HepG2 (cell line): Measurements from ENCODE around the gene ANAPC1. TPM values are rescaled to one million over a fixed set of nuclear protein-coding genes. Genes with fewer than 3 reads are reported as not detected.
A peak's percentile ranks its signal among the peaks of the same experiment; 100 is the strongest.

Experiments used
- ARNT2 ChIP-seq: sonication (generic); formaldehyde crosslinking; IDR thresholded peaks from 2 replicates; pipeline ENCODE4 v1.8.0; 2022; ENCODE audit warnings: mild to moderate bottlenecking, low read depth, missing genetic modification reagents, moderate library complexity
- CREB1 ChIP-seq, 2 experiments: fragments of 450-650 bp in 1 of 2; IDR thresholded peaks; 2 replicates each; pipeline ENCODE4 v1.6.1; 2016 to 2017; ENCODE audit warnings: control low read depth in 1 of 2, mild to moderate bottlenecking in 1 of 2, missing compliant biosample characterization in 1 of 2, missing genetic modification characterization in 1 of 2
- EZH2 ChIP-seq: conservative IDR thresholded peaks from 2 replicates; pipeline ENCODE4 v1.6.1; 2012; ENCODE audit warnings: mild to moderate bottlenecking, low read depth, low read length, moderate library complexity
- IRF2 ChIP-seq: IDR thresholded peaks from 2 replicates; pipeline ENCODE4 v1.6.1; 2018; ENCODE audit warnings: missing genetic modification reagents, missing compliant biosample characterization
- PAWR ChIP-seq: sonication (generic); formaldehyde crosslinking; IDR thresholded peaks from 2 replicates; pipeline ENCODE4 v1.4.0; 2020; ENCODE audit warnings: missing genetic modification reagents, mild to moderate bottlenecking, borderline replicate concordance
- PHF8 ChIP-seq: sonication (generic); formaldehyde crosslinking; IDR thresholded peaks from 2 replicates; pipeline ENCODE4 v1.5.0; 2020; ENCODE audit warnings: missing genetic modification reagents
- POLR2AphosphoS2 ChIP-seq: IDR thresholded peaks from 2 replicates; pipeline ENCODE4 v1.6.1; 2011; ENCODE audit warnings: low read depth, low read length, improper control_type of control experiment
- RAD51 ChIP-seq: fragments of 450-650 bp; IDR thresholded peaks from 2 replicates; pipeline ENCODE4 v1.6.1; 2016; ENCODE audit warnings: borderline replicate concordance
- TBX2 ChIP-seq: sonication (generic); formaldehyde crosslinking; IDR thresholded peaks from 2 replicates; pipeline ENCODE4 v1.5.0; 2020; ENCODE audit warnings: missing genetic modification reagents, mild to moderate bottlenecking, borderline replicate concordance
- ZKSCAN5 ChIP-seq: sonication (generic); formaldehyde crosslinking; IDR thresholded peaks from 2 replicates; pipeline ENCODE4 v1.5.1; 2020; ENCODE audit warnings: mild to moderate bottlenecking, missing genetic modification reagents
- ZNF362 ChIP-seq: sonication (generic); formaldehyde crosslinking; IDR thresholded peaks from 2 replicates; pipeline ENCODE4 v1.4.0; 2020; ENCODE audit warnings: missing genetic modification reagents, mild to moderate bottlenecking, borderline replicate concordance
- ZNF564 ChIP-seq: sonication (generic); formaldehyde crosslinking; IDR thresholded peaks from 2 replicates; pipeline ENCODE4 v1.8.1; 2023; ENCODE audit warnings: mild to moderate bottlenecking, missing genetic modification reagents
- polyA plus RNA-seq, 8 experiments: library from polyadenylated mRNA; depleted of rRNA in 3 of 8; stranded (reverse) in 7 of 8; unstranded in 1 of 8; fragments of >200 nt; fragmentation: Illumina TruSeq in 4 of 8; extraction: Trizol in 4 of 8; gene quantifications; 2 replicates each; pipeline versions ENCODE4 v1.2.1 to v1.2.3, GENCODE V29; 2011 to 2016; ENCODE audit warnings: low read depth in 4 of 8, missing spikeins in 1 of 8, mixed read lengths in 1 of 8; ENCODE audit not compliant: insufficient read depth in 1 of 8
- total RNA-seq, 5 experiments: library from RNA; depleted of rRNA; stranded (reverse); fragments of >200 nt; fragmentation: Illumina TruSeq; extraction: Trizol; gene quantifications; 2 replicates each; pipeline ENCODE4 v1.2.3, GENCODE V29; 2016; ENCODE audit warnings: low read depth in 1 of 5
- TF ChIP-seq, protein P1 (sequence below): sonication (generic); formaldehyde crosslinking; IDR thresholded peaks from 2 replicates; pipeline ENCODE4 v1.4.0; 2020; ENCODE audit warnings: missing genetic modification reagents
- TF ChIP-seq, protein P2 (sequence below): IDR thresholded peaks from 2 replicates; pipeline ENCODE4 v1.6.1; 2016; ENCODE audit warnings: low read depth, control low read depth
- TF ChIP-seq, protein P3 (sequence below): sonication (generic); formaldehyde crosslinking; conservative IDR thresholded peaks from 2 replicates; pipeline ENCODE4 v1.8.0; 2022; ENCODE audit warnings: mild to moderate bottlenecking, moderate library complexity, missing genetic modification reagents

ANAPC1 gene
- total and polyA plus RNA-seq, 2 of the 13 experiments (the other 11 are each of a cell fraction or from before 2014, with no cell fraction given) = 50.0 to 89.7 TPM

- no peak for TF ChIP-seq ZNF362 (CRISPR knock-in tag)
- TF ChIP-seq, protein P1, sequence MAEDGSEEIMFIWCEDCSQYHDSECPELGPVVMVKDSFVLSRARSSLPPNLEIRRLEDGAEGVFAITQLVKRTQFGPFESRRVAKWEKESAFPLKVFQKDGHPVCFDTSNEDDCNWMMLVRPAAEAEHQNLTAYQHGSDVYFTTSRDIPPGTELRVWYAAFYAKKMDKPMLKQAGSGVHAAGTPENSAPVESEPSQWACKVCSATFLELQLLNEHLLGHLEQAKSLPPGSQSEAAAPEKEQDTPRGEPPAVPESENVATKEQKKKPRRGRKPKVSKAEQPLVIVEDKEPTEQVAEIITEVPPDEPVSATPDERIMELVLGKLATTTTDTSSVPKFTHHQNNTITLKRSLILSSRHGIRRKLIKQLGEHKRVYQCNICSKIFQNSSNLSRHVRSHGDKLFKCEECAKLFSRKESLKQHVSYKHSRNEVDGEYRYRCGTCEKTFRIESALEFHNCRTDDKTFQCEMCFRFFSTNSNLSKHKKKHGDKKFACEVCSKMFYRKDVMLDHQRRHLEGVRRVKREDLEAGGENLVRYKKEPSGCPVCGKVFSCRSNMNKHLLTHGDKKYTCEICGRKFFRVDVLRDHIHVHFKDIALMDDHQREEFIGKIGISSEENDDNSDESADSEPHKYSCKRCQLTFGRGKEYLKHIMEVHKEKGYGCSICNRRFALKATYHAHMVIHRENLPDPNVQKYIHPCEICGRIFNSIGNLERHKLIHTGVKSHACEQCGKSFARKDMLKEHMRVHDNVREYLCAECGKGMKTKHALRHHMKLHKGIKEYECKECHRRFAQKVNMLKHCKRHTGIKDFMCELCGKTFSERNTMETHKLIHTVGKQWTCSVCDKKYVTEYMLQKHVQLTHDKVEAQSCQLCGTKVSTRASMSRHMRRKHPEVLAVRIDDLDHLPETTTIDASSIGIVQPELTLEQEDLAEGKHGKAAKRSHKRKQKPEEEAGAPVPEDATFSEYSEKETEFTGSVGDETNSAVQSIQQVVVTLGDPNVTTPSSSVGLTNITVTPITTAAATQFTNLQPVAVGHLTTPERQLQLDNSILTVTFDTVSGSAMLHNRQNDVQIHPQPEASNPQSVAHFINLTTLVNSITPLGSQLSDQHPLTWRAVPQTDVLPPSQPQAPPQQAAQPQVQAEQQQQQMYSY (CRISPR knock-in tag) = no peak
- no peak for TF ChIP-seq EZH2
- TF ChIP-seq ARNT2 (CRISPR knock-in tag) = 0 out of 2 replicates have a peak, but pooled peaks have one; percentile 61
- peak; percentile 63 for TF ChIP-seq TBX2 (CRISPR knock-in tag)
- peak; percentile 68 for TF ChIP-seq CREB1 (IDR thresholded peaks at IDR 0.05)
- TF ChIP-seq CREB1 (CRISPR knock-in tag; IDR thresholded peaks at IDR 0.05) = no peak
- TF ChIP-seq, protein P2, sequence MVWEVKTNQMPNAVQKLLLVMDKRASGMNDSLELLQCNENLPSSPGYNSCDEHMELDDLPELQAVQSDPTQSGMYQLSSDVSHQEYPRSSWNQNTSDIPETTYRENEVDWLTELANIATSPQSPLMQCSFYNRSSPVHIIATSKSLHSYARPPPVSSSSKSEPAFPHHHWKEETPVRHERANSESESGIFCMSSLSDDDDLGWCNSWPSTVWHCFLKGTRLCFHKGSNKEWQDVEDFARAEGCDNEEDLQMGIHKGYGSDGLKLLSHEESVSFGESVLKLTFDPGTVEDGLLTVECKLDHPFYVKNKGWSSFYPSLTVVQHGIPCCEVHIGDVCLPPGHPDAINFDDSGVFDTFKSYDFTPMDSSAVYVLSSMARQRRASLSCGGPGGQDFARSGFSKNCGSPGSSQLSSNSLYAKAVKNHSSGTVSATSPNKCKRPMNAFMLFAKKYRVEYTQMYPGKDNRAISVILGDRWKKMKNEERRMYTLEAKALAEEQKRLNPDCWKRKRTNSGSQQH (CRISPR knock-in tag) = no peak
- no peak for TF ChIP-seq PHF8 (CRISPR knock-in tag)
- TF ChIP-seq RAD51 = no peak
- 0 out of 2 replicates have a peak, but pooled peaks have one; percentile 4 for TF ChIP-seq ZNF564
- no peak for TF ChIP-seq POLR2AphosphoS2
- TF ChIP-seq, protein P3, sequence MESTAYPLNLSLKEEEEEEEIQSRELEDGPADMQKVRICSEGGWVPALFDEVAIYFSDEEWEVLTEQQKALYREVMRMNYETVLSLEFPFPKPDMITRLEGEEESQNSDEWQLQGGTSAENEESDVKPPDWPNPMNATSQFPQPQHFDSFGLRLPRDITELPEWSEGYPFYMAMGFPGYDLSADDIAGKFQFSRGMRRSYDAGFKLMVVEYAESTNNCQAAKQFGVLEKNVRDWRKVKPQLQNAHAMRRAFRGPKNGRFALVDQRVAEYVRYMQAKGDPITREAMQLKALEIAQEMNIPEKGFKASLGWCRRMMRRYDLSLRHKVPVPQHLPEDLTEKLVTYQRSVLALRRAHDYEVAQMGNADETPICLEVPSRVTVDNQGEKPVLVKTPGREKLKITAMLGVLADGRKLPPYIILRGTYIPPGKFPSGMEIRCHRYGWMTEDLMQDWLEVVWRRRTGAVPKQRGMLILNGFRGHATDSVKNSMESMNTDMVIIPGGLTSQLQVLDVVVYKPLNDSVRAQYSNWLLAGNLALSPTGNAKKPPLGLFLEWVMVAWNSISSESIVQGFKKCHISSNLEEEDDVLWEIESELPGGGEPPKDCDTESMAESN = peak; percentile 75
- TF ChIP-seq PAWR (CRISPR knock-in tag) = no peak
- TF ChIP-seq ZKSCAN5 (CRISPR knock-in tag) = 0 out of 2 replicates have a peak, but pooled peaks have one; percentile 15
- TF ChIP-seq IRF2 (CRISPR knock-in tag) = no peak
Observed at GRCh38 chr2:111897630-111897923, 13.6 kb upstream of the ANAPC1 start (continued).
